K562 (cell line): ENCODE data around the gene OSCP1. TPM values are rescaled to one million over a fixed set of nuclear protein-coding genes. Genes with fewer than 3 reads are reported as not detected.

ENCODE experiments used
- CTBP1 ChIP-seq: fragments of 450-650 bp; IDR thresholded peaks from 2 replicates; pipeline ENCODE4 v1.6.1; 2016; ENCODE audit warnings: borderline replicate concordance
- E2F5 ChIP-seq: sonication (generic); formaldehyde crosslinking; IDR thresholded peaks from 2 replicates; pipeline ENCODE4 v1.8.0; 2022; ENCODE audit warnings: mild to moderate bottlenecking, missing genetic modification reagents
- ILK ChIP-seq: fragments of 450-650 bp; IDR thresholded peaks from 2 replicates; pipeline ENCODE4 v1.6.1; 2016; ENCODE audit warnings: missing genetic modification characterization, low read depth, mild to moderate bottlenecking, missing compliant biosample characterization, moderate library complexity, borderline replicate concordance
- MBD1 ChIP-seq: fragments of 250-450 bp; sonication (Bioruptor Pico); IDR thresholded peaks from 2 replicates; pipeline ENCODE4 v1.8.0; 2022; ENCODE audit warnings: inconsistent platforms
- PRDM10 ChIP-seq: fragments of 450-650 bp; IDR thresholded peaks from 2 replicates; pipeline ENCODE4 v1.6.1; 2018; ENCODE audit not compliant: partially characterized antibody
- RBFOX2 ChIP-seq: fragments of 200-400 bp; formaldehyde crosslinking; IDR thresholded peaks from 2 replicates; pipeline ENCODE4 v1.6.1; 2017; ENCODE audit warnings: low read depth, mild to moderate bottlenecking, low read length, moderate library complexity
- SIRT6 ChIP-seq: IDR thresholded peaks from one replicate; pipeline ENCODE4 v1.6.1; 2012; ENCODE audit warnings: low read depth, mild to moderate bottlenecking, control low read depth, inconsistent platforms, low read length, moderate library complexity
- YBX1 ChIP-seq: fragments of 450-650 bp; IDR thresholded peaks from 2 replicates; pipeline ENCODE4 v1.7.1; 2016; ENCODE audit warnings: mild to moderate bottlenecking
- ZNF140 ChIP-seq: fragments of 250-450 bp; sonication (Bioruptor Pico); IDR thresholded peaks from 2 replicates; pipeline ENCODE4 v1.8.0; 2021; ENCODE audit warnings: moderate library complexity, mild to moderate bottlenecking, inconsistent platforms
- ZNF277 ChIP-seq: fragments of 250-450 bp; sonication (Bioruptor Pico); IDR thresholded peaks from 2 replicates; pipeline ENCODE4 v1.8.0; 2022; ENCODE audit warnings: inconsistent platforms, mild to moderate bottlenecking, moderate library complexity, borderline replicate concordance
- ZNF707 ChIP-seq: fragments of 250-450 bp; sonication (Bioruptor Pico); conservative IDR thresholded peaks from 2 replicates; pipeline ENCODE4 v1.8.0; 2022; ENCODE audit warnings: inconsistent platforms, mild to moderate bottlenecking, moderate library complexity
- polyA plus RNA-seq, 8 experiments: library from polyadenylated mRNA; depleted of rRNA in 4 of 8; stranded (reverse) in 5 of 8; unstranded in 3 of 8; fragments of >200 nt; fragmentation: Nextera tagmentation in 2 of 8; fragmentation: Illumina TruSeq in 1 of 8; extraction: Ambion mirVana in 2 of 8; extraction: Trizol in 1 of 8; gene quantifications; 2 replicates each; pipeline versions ENCODE4 v1.2.1 to v1.2.3, GENCODE V29; 2011 to 2014; ENCODE audit warnings: inconsistent platforms in 1 of 8, missing spikeins in 1 of 8
- total RNA-seq, 7 experiments: library from RNA; depleted of rRNA in 6 of 7; stranded (reverse); fragments of >200 nt in 6 of 7; fragmentation: Illumina TruSeq in 2 of 7; extraction: Trizol in 2 of 7; gene quantifications; 2 replicates each; pipeline versions ENCODE4 v1.2.1 to v1.2.3, GENCODE V29; 2011 to 2021; ENCODE audit warnings: low replicate concordance in 1 of 7

OSCP1 gene
- total and polyA plus RNA-seq, 9 of the 15 experiments (the other 6 are each of a cell fraction or from before 2014, with no cell fraction given): 0.15 to 0.40 (median 0.33) TPM; not detected in 5

GRCh38 chr1:36411674-36412648, 38.3 kb downstream of the OSCP1 start (continued):
- peak; percentile 52 for TF ChIP-seq PRDM10
- no peak for TF ChIP-seq CTBP1
- TF ChIP-seq E2F5: no peak
- TF ChIP-seq ZNF140 (CRISPR knock-in tag): no peak
- no peak for TF ChIP-seq MBD1
- TF ChIP-seq ZNF707 (CRISPR knock-in tag): no peak
- no peak for TF ChIP-seq ZNF277
- no peak for TF ChIP-seq YBX1
- TF ChIP-seq RBFOX2: no peak
- TF ChIP-seq SIRT6: no peak
- TF ChIP-seq ILK (tag): no peak
